Fibroblast of skin of right biceps (primary cell): ENCODE measurements around the gene NR2F1.

ENCODE experiments used
- DNase-seq: peaks from one replicate; pipeline ENCODE4 v3.0.0-alpha.2; 2013

NR2F1 gene

GRCh38 chr5:93604644-93605515 lies 21.9 kb downstream of the NR2F1 start:
- DNase-seq: no peak

- DNase-seq: no peak
Observed at GRCh38 chr5:93606382-93606752, 23.3 kb downstream of the NR2F1 start.

- peak; percentile 60 for DNase-seq
Observed at GRCh38 chr5:93607367-93608258, 24.6 kb downstream of the NR2F1 start.

DNA sequence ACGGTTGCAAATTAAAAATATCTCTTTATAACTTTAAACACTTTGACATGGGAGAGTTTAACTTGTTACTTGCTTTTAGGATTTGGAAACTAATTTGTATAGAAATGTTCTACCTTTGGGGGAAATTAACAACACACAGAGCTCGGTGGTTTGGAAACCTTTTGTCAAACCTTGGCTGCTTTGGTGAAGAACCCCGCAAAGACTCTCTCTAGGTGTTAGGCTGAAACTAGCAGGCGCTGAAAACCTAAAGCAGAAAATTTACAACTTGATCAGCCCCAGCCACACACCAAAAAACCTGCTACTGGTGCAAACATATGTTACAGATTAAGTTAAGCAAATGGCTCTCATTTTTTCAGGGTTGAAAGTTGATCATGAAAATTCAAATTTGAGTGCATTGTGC lies 25.8 kb downstream of the NR2F1 start:
- no peak for DNase-seq

GRCh38 chr5:93609762-93610161 lies 26.7 kb downstream of the NR2F1 start:
- DNase-seq: no peak

DNA sequence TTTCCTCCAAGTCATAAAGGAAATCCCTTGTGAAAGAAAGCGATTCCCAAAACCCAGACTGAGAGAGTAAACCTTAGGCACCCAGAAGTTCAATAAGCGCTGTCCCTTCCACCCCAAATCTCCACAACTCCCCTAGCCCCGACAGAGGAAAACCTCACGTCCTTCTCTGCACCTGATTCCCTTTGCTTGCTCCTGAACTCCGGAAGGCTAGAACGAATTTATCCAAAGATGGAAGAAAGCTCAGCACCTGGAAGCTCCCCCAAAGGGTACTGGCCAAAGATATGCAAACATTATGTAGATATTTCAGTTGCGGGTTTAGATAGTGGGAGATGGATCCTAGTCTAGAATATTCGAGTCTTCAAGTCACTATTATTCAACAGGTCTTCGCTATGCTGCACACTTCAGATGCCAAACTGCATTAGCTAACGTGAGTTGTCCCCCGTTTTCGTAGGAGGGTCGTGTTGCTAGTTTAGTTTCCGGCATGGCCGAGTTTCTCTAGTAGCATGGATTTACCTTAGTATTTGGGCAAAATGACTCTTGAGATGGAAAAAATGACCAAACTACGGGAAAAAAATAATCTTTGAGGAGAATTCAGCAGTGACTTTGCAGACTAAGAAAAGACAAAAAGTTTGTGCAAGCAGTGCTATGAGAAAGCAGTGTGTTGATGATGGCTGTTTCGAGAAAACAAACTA lies 27.7 kb downstream of the NR2F1 start:
- DNase-seq: no peak

GRCh38 chr5:93611273-93611975 lies 28.4 kb downstream of the NR2F1 start:
- no peak for DNase-seq

GRCh38 chr5:93611976-93612854 lies 29.2 kb downstream of the NR2F1 start:
- peak; percentile 12 for DNase-seq

GRCh38 chr5:93612855-93613243 lies 29.8 kb downstream of the NR2F1 start:
- no peak for DNase-seq

DNA sequence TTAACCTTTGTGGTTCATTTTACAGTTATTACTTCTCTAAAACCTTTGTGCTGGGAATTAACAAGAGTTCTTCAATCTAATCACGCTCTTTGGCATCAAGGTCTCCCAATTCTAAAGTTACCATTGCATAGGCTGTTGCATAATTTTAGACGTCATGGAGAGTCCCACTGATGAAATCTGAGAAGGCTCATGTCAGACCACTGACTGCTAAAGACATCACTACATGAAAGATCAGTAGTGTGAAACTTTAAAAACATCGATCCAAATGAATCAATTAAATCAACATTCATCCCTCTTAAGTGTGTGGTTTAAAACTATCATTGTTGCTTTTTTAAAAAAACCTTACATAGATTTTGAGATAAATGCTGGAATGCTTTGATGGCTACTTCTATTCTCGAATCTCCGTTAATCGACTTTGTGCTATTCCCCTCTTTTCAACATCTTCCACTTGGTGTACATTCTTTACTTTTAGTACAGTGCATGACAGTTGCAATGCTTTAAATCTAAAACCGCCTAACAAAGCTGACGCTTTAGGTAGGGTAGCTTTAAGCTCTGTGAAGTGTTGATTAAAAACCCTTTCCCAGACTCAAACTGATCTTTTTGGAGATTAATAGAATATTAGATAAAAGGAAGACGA lies 33.6 kb downstream of the NR2F1 start:
- no peak for DNase-seq

- DNase-seq: peak; percentile 68
Observed at GRCh38 chr5:93620487-93621326, 37.7 kb downstream of the NR2F1 start.

DNA sequence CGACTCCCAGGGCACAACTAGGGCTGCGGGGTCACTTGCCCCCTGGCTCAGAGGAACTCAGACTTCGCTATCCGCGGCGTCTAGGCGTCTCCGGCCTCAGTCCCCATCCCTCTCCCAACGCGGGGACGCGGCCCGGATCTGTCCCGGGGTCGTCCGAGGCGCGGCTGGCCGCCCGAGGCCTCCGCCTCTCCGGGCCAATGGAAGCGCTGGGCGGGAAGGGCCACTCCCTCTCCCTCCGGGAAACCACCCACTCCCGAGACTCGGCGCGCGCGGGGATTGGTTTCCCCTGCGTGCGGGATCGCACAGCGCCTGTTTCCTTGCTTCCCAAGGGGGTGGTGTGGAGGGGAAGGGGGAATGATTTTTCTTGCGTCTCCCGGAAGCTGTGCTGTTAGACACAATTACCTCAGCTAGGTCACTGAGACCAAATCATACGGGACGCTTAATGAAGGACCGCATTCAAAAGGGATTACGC lies 38.3 kb downstream of the NR2F1 start:
- DNase-seq: peak; percentile 63

GRCh38 chr5:93622240-93622885 lies 39.3 kb downstream of the NR2F1 start:
- peak; percentile 58 for DNase-seq

DNA sequence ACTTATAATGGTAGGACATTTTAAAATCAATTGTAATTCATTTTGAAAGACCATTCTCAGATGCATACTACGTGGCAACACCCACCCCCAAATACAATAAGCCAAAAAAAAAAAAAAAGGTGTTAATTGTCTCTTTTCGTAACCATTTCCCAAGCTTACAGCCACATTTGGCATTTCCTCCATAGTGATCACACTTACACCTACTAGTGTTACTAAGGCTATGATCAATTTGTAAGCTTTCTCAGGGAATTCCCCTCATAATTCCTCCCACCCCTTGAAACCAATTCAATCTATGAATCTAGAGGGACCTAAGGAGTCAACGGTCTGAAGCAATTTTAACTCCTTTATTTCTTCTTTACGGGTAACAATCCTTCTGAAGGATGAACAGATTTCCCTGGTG lies 40.1 kb downstream of the NR2F1 start:
- DNase-seq: no peak

DNA sequence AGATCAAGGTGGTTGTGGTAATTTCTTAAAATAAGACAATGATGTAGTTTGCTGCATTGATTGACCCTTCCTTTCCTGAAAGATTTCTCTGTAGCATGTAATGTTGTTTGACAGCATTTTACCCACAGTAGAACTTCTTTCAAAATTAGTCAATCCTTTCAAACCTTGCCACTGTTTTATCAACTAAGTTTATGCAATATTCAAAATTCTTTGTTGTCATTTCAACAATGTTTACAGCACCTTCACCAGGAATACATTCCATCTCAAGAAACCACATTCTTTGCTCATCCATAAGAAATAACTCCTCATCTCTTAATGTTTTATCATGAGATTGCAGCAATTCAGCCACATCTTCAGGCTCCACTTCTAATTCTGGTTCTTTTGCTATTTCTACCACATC lies 43.8 kb downstream of the NR2F1 start:
- no peak for DNase-seq

- DNase-seq: no peak
Observed at GRCh38 chr5:93632327-93632726, 49.3 kb downstream of the NR2F1 start.

- DNase-seq: no peak
Observed at GRCh38 chr5:93635991-93636390, 53.0 kb downstream of the NR2F1 start.

- DNase-seq: no peak
Observed at GRCh38 chr5:93636837-93637236, 53.8 kb downstream of the NR2F1 start.

- DNase-seq: no peak
Observed at GRCh38 chr5:93637697-93638096, 54.7 kb downstream of the NR2F1 start.

- DNase-seq: no peak
Observed at GRCh38 chr5:93642526-93642925, 59.5 kb downstream of the NR2F1 start.
